HFFc6 (cell line): ENCODE data around the gene SEMA5B. TPM values are rescaled to one million over a fixed set of nuclear protein-coding genes. Genes with fewer than 3 reads are reported as not detected.
A peak's percentile ranks its signal among the peaks of the same experiment; 100 is the strongest.

ENCODE experiments used
- DNase-seq: peaks from one replicate; pipeline ENCODE4 v3.0.0-alpha.2; 2018
- H3K27ac Mint-ChIP-seq: 2 replicates; pipeline ENCODE4 v1.8.0; 2020; ENCODE audit warnings: mild to moderate bottlenecking, mixed read lengths
- H3K27me3 Mint-ChIP-seq: 2 replicates; pipeline ENCODE4 v1.8.0; 2021; ENCODE audit warnings: mild to moderate bottlenecking, moderate library complexity, mixed read lengths; ENCODE audit not compliant: insufficient read depth
- H3K36me3 Mint-ChIP-seq: 2 replicates; pipeline ENCODE4 v1.8.0; 2021; ENCODE audit warnings: low read depth, mixed read lengths
- H3K4me1 Mint-ChIP-seq: 2 replicates; pipeline ENCODE4 v1.8.0; 2020; ENCODE audit warnings: low read depth, mixed read lengths
- H3K4me3 Mint-ChIP-seq: 2 replicates; pipeline ENCODE4 v1.8.0; 2020; ENCODE audit warnings: mild to moderate bottlenecking, moderate library complexity, mixed read lengths
- H3K9me3 Mint-ChIP-seq: 2 replicates; pipeline ENCODE4 v1.8.0; 2020; ENCODE audit warnings: mild to moderate bottlenecking, mixed read lengths
- CTCF ChIP-seq: fragments of 200-600 bp; sonication (generic); IDR thresholded peaks from 2 replicates; pipeline ENCODE4 v1.5.0; 2021; ENCODE audit warnings: antibody characterized with exemption, mild to moderate bottlenecking
- total RNA-seq, 6 experiments: library from RNA; stranded (reverse); fragmentation: NEBNext Ultra II Directional; extraction: Animal tissue kit (Norgen Biotek cat#: 25700); gene quantifications; 2 replicates in 1 of 6; 3 replicates in 5 of 6; pipeline ENCODE4 v1.2.3, GENCODE V29; 2021

Gene SEMA5B
- total RNA-seq, 6 experiments from 2014 or later, result not detected

DNA sequence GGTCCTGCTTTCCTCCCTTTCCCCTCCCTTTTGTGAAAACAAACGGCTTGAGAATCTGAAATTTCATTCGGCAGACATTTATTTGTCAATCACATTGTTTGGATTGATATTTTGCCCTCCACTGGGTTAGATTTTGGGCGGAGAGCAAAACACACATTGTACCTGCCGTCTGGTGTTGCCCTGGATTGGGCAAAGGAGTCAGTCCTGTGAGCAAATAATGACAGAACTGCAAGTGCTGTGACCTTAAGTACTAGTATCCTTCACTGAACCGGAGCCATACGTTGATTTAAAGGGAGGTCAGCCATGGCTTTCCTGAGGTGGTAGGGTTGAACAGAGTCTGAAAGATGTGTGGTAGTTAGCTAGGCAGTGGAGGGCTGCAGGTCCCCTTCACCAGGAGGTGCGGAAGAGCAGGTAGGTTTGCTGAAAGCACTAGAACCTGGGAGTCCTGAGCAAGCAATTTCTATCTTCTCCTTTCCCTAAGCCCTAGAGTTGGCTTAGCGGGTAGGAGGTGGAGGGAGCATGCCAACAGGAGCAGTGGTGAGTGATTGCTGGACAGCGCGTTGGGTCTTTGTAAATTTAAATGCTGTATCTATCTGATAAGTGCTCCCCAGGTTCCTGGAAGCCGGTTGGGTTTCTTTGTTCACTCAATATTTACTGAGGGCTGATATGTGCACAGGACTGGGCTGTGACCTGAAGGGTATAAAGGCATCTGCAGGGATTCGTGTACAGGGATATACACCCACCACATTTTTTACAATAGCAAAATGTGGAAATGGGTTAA, 41.2 kb upstream of the SEMA5B start:
- H3K4me3 Mint-ChIP-seq, result peak overlapping the region; percentile 98
- peaks cover 7% of the 10 kb centered on the region; the same call in 1 of the 2 replicates for H3K27me3 Mint-ChIP-seq
- H3K27ac Mint-ChIP-seq, result peak overlapping the region; percentile 81
- H3K4me1 Mint-ChIP-seq, result peaks cover 28% of the 10 kb centered on the region
- no peaks in the 10 kb centered on the region for H3K9me3 Mint-ChIP-seq
- no peak for DNase-seq
- no peak for TF ChIP-seq CTCF
- 0 out of 2 replicates have a peak, but pooled peaks cover 6% of the 10 kb centered on the region for H3K36me3 Mint-ChIP-seq

- Mint-ChIP-seq H3K9me3 (no peaks in the 10 kb centered on the region), H3K27me3 (peaks cover 9% of the 10 kb centered on the region), H3K4me1 (peaks cover 28% of the 10 kb centered on the region), H3K4me3 (peak overlapping the region; percentile 98), H3K36me3 (0 out of 2 replicates have a peak, but pooled peaks cover 3% of the 10 kb centered on the region), H3K27ac (peak overlapping the region; percentile 81)
- DNase-seq, result no peak
- TF ChIP-seq CTCF, result no peak
Measured at GRCh38 chr3:123067689-123068600, 40.4 kb upstream of the SEMA5B start.

DNA sequence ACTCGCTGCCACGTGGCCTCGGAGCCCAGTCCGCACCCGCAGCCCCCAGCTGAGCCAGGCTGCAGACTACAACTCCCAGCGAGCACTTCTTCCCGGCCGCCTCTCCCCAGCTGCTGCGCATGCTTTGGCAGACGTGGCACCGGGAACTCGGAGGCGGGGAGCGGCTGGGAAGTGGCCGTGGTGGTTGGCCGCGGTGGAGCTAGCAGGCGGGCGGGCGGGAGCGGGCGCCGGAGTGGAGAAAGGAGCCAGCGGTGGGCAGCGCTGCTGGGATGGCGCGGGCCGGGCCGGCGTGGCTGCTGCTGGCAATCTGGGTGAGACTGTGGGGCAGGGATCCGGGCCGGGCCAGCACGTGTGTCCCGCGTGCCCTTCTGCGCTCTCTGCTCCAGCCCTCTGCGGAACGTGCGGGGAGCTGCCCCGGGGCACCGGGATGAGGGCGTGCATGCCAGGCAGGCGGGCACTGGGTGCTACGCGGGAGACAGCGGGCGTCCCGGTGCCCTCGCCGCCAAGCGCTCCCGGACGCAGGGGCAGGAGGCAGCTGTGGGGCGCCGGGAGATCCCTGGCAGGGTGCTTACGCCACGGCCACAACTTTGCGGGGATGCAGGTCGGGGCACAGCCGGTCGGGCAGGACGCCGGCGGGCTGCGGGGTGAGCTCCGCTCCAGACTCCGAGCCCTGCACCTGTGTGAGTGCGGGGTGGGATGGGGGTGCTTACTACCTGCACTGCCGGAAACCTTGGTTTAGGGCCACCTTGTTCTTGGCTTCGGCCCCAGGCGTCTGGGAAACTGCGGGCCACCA, 39.5 kb upstream of the SEMA5B start, which contains the start of gene PDIA5:
Gene PDIA5, plus strand, starts transcription at position 130 of the 793 bp plus-strand sequence. Its CDS starts 140 bp downstream, at position 270.
- peak within 1 kb of the TSS; percentile 98 for H3K4me3 Mint-ChIP-seq
- DNase-seq, result peak; percentile 85
- peaks cover 28% of the 10 kb centered on the region for H3K4me1 Mint-ChIP-seq
- no peaks in the 10 kb centered on the region for H3K9me3 Mint-ChIP-seq
- TF ChIP-seq CTCF, result no peak
- H3K27me3 Mint-ChIP-seq, result peaks cover 10% of the 10 kb centered on the region
- H3K36me3 Mint-ChIP-seq, result no peaks in the 10 kb centered on the region
- H3K27ac Mint-ChIP-seq, result peak within 1 kb of the TSS; percentile 86

GRCh38 chr3:123066599-123066895, 39.0 kb upstream of the SEMA5B start:
- H3K4me3 Mint-ChIP-seq, result peak overlapping the region; percentile 98
- no peaks in the 10 kb centered on the region for H3K36me3 Mint-ChIP-seq
- H3K9me3 Mint-ChIP-seq, result no peaks in the 10 kb centered on the region
- no peak for DNase-seq
- peak overlapping the region; percentile 86 for H3K27ac Mint-ChIP-seq
- H3K27me3 Mint-ChIP-seq, result peaks cover 12% of the 10 kb centered on the region
- TF ChIP-seq CTCF, result no peak
- peaks cover 28% of the 10 kb centered on the region for H3K4me1 Mint-ChIP-seq

DNA sequence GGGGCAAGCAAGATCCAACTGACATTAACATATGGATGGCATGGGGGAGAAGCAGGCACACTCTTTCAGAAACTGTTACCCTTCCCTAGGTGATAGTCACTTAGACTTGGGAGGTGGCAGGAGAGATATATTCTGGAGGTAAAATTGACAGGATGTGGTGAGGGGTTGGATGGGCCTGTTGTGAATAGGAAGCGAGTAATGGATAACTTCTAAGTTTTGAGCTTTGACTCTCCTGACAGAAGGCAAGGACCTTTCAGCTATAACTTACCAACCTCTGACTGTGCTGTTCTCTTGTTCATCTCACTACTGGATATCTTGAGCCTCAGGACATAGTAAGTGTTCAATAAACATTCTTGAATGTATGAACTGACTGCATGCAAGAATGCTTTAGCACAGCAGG, 37.4 kb upstream of the SEMA5B start:
- Mint-ChIP-seq H3K4me3 (no peak overlapping the region), H3K36me3 (no peaks in the 10 kb centered on the region), H3K27ac (no peak overlapping the region), H3K9me3 (no peaks in the 10 kb centered on the region), H3K27me3 (peaks cover 24% of the 10 kb centered on the region), H3K4me1 (peaks cover 28% of the 10 kb centered on the region)
- no peak for TF ChIP-seq CTCF
- DNase-seq, result no peak
